ENCODE results near the gene TTLL11. TPM values are rescaled to one million over a fixed set of nuclear protein-coding genes. Genes with fewer than 3 reads are reported as not detected.

The TTLL11 gene
- polyA plus RNA-seq, 1 of the 3 experiments (the other 2 are of a cell fraction), result 6.8 TPM

GRCh38 chr9:121898856-121899255 is 194.3 kb downstream of the TTLL11 start:
- CTCF ChIA-PET, result no interaction called here
- Histone ChIP-seq H2AFZ (ENCODE audit: low read depth) (no peak overlapping the region), H3K4me1 (ENCODE audit: control insufficient read depth in 1 of 2, insufficient read depth in 2 of 2, low read depth in 1 of 2, low read length in 1 of 2) (peaks cover 10 to 16% of the 10 kb centered on the region in 2 experiments), H3K9ac (no peak overlapping the region), H3K9me3 (peaks cover 9% of the 10 kb centered on the region), H3K4me3 (ENCODE audit: low read depth in 2 of 2, low read length in 1 of 2) (no peak overlapping the region), H3K79me2 (ENCODE audit: insufficient read depth) (no peaks in the 10 kb centered on the region; the same call in 1 of the 2 replicates), H4K20me1 (ENCODE audit: insufficient read depth) (no peaks in the 10 kb centered on the region), H3K9me2 (no peaks in the 10 kb centered on the region), H3K36me3 (replicated peaks in 1 of 2; ENCODE audit: control insufficient read depth in 1 of 2, insufficient read depth in 2 of 2, low read length in 1 of 2) (peaks cover 0 to 9% of the 10 kb centered on the region in 2 experiments), H3K4me2 (no peak overlapping the region), H3K27me3 (ENCODE audit: insufficient read depth) (no peaks in the 10 kb centered on the region), H3F3A (replicated peaks; ENCODE audit: insufficient read depth) (peaks cover 33% of the 10 kb centered on the region), H3K27ac (ENCODE audit: low read depth in 2 of 2, low read length in 1 of 2) (no peak overlapping the region)
- no peak for TF ChIP-seq FOXJ3 (CRISPR knock-in tag; IDR thresholded peaks at IDR 0.05)
- TF ChIP-seq RXRA (IDR thresholded peaks at IDR 0.05; ENCODE audit: borderline replicate concordance, low read depth), result no peak
- TF ChIP-seq, protein P1, sequence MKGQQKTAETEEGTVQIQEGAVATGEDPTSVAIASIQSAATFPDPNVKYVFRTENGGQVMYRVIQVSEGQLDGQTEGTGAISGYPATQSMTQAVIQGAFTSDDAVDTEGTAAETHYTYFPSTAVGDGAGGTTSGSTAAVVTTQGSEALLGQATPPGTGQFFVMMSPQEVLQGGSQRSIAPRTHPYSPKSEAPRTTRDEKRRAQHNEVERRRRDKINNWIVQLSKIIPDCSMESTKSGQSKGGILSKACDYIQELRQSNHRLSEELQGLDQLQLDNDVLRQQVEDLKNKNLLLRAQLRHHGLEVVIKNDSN (IDR thresholded peaks at IDR 0.05; ENCODE audit: borderline replicate concordance, low read depth), result no peak
- TF ChIP-seq, protein P2, sequence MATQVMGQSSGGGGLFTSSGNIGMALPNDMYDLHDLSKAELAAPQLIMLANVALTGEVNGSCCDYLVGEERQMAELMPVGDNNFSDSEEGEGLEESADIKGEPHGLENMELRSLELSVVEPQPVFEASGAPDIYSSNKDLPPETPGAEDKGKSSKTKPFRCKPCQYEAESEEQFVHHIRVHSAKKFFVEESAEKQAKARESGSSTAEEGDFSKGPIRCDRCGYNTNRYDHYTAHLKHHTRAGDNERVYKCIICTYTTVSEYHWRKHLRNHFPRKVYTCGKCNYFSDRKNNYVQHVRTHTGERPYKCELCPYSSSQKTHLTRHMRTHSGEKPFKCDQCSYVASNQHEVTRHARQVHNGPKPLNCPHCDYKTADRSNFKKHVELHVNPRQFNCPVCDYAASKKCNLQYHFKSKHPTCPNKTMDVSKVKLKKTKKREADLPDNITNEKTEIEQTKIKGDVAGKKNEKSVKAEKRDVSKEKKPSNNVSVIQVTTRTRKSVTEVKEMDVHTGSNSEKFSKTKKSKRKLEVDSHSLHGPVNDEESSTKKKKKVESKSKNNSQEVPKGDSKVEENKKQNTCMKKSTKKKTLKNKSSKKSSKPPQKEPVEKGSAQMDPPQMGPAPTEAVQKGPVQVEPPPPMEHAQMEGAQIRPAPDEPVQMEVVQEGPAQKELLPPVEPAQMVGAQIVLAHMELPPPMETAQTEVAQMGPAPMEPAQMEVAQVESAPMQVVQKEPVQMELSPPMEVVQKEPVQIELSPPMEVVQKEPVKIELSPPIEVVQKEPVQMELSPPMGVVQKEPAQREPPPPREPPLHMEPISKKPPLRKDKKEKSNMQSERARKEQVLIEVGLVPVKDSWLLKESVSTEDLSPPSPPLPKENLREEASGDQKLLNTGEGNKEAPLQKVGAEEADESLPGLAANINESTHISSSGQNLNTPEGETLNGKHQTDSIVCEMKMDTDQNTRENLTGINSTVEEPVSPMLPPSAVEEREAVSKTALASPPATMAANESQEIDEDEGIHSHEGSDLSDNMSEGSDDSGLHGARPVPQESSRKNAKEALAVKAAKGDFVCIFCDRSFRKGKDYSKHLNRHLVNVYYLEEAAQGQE (IDR thresholded peaks at IDR 0.05; ENCODE audit: low read depth, low read length), result no peak
- TF ChIP-seq EZH2phosphoT487 (IDR thresholded peaks at IDR 0.05; ENCODE audit: borderline replicate concordance, low read depth), result no peak
- no peak for TF ChIP-seq SMC3 (IDR thresholded peaks at IDR 0.05; ENCODE audit: low read depth, low read length)
- TF ChIP-seq SIN3A (IDR thresholded peaks at IDR 0.05; ENCODE audit: borderline replicate concordance, low read depth, low read length), result no peak
- no peak for TF ChIP-seq TEAD4 (IDR thresholded peaks at IDR 0.05; ENCODE audit: borderline replicate concordance, insufficient read depth)
- TF ChIP-seq IRF3 (IDR thresholded peaks at IDR 0.05; ENCODE audit: low read depth, low read length), result no peak
- TF ChIP-seq MAX (IDR thresholded peaks at IDR 0.05; ENCODE audit: low read depth), result no peak
- TF ChIP-seq RAD21 (IDR thresholded peaks at IDR 0.05; ENCODE audit: low read length), result no peak
- TF ChIP-seq CTCF (IDR thresholded peaks at IDR 0.05), result no peak
- TF ChIP-seq JUND (IDR thresholded peaks at IDR 0.05), result no peak
- TF ChIP-seq RFX5 (IDR thresholded peaks at IDR 0.05; ENCODE audit: low read length), result no peak
- WGBS (ENCODE audit: low lambda C conversion rate), result 92% methylated on average over 4 of the region's 4 CpGs
- POLR2A ChIA-PET, result no interaction called here
- DNase-seq, result no peak

Data from SK-N-SH (cell line).